ENCODE results near the gene ZNF263. TPM values are rescaled to one million over a fixed set of nuclear protein-coding genes. Genes with fewer than 3 reads are reported as not detected.

The ZNF263 gene
- total and polyA plus RNA-seq, 10 of the 15 experiments (the other 5 are each of a cell fraction or from before 2014, with no cell fraction given), result 4.7 to 45.6 (median 24.5) TPM

- no peak for TF ChIP-seq FOXM1 (IDR thresholded peaks at IDR 0.05; ENCODE audit: low read depth, low read length)
- TF ChIP-seq MEF2B (IDR thresholded peaks at IDR 0.05; ENCODE audit: partially characterized antibody, poor library complexity, severe bottlenecking), result peak; percentile 34
- TF ChIP-seq PAX5 (IDR thresholded peaks at IDR 0.05; ENCODE audit: borderline replicate concordance, low read depth, low read length), result peak; percentile 73; the same call in 1 of the 2 replicates
- no peak for TF ChIP-seq RBBP5 (conservative IDR thresholded peaks at IDR 0.05)
- no peak for TF ChIP-seq HSF1 (IDR thresholded peaks at IDR 0.05; ENCODE audit: low read depth, low read length)
- peak; percentile 65; the same call in 1 of the 2 replicates for TF ChIP-seq TARDBP (IDR thresholded peaks at IDR 0.05; ENCODE audit: borderline replicate concordance)
- no peak for TF ChIP-seq YBX1 (IDR thresholded peaks at IDR 0.05)
- no peak for TF ChIP-seq JUND (IDR thresholded peaks at IDR 0.05; ENCODE audit: low read depth, low read length)
- peak; percentile 89 for TF ChIP-seq ATF3 (IDR thresholded peaks at IDR 0.05; ENCODE audit: borderline replicate concordance, extremely low read depth, low read depth, low read length)
- no peak for TF ChIP-seq ZBTB11 (CRISPR knock-in tag; IDR thresholded peaks at IDR 0.05)
- peak; percentile 82 for TF ChIP-seq POU2F2 (IDR thresholded peaks at IDR 0.05; ENCODE audit: borderline replicate concordance, low read depth, low read length)
- peak; percentile 98 for TF ChIP-seq NFYB (IDR thresholded peaks at IDR 0.05; ENCODE audit: insufficient read depth, low read depth, low read length)
- TF ChIP-seq KLF5 (IDR thresholded peaks at IDR 0.05; ENCODE audit: partially characterized antibody), result peak; percentile 16
- TF ChIP-seq REST (IDR thresholded peaks at IDR 0.05; ENCODE audit: low read depth, low read length), result no peak
- no peak for TF ChIP-seq SUPT20H (IDR thresholded peaks at IDR 0.05; ENCODE audit: borderline replicate concordance, control insufficient read depth, low read depth, low read length)
- TF ChIP-seq PML (IDR thresholded peaks at IDR 0.05; ENCODE audit: low read length), result peak; percentile 94
- TF ChIP-seq ZNF24 (IDR thresholded peaks at IDR 0.05), result no peak
These were observed at the start of gene ZNF263 (continued) for GRCh38 chr16:3282730-3283542.
